HG03135 (cell line): ENCODE measurements around the gene APH1B.
"Not testable (repeated sequence)": the region's sequence is repeated elsewhere in the genome, so short reads cannot be mapped to it uniquely, and the experiment has no call there.

Source experiments
- ATAC-seq: cut with Tn5 transposase; IDR thresholded peaks from one replicate; pipeline ENCODE4 v1.9.1; 2021; ENCODE audit warnings: mild to moderate bottlenecking, moderate library complexity; ENCODE audit not compliant: unreplicated experiment

Gene APH1B

GRCh38 chr15:63327648-63328421 lies 50.4 kb downstream of the APH1B start:
- ATAC-seq, result no peak

GRCh38 chr15:63329567-63330350 lies 52.4 kb downstream of the APH1B start:
- ATAC-seq, result no peak

GRCh38 chr15:63330926-63331325 lies 53.5 kb downstream of the APH1B start:
- no peak for ATAC-seq

- ATAC-seq, result no peak
Observed at GRCh38 chr15:63331456-63331855, 54.1 kb downstream of the APH1B start.

GRCh38 chr15:63332367-63333124 lies 55.1 kb downstream of the APH1B start:
- no peak for ATAC-seq

GRCh38 chr15:63334821-63335220 lies 57.4 kb downstream of the APH1B start:
- no peak for ATAC-seq

- ATAC-seq, result no peak
Observed at GRCh38 chr15:63335543-63336240, 58.3 kb downstream of the APH1B start.

GRCh38 chr15:63337046-63337445 lies 59.6 kb downstream of the APH1B start:
- no peak for ATAC-seq

GRCh38 chr15:63338170-63338569 lies 60.8 kb downstream of the APH1B start:
- ATAC-seq, result no peak

- ATAC-seq, result no peak
Observed at GRCh38 chr15:63339006-63339766, 61.8 kb downstream of the APH1B start.

GRCh38 chr15:63339836-63340235 lies 62.4 kb downstream of the APH1B start:
- no peak for ATAC-seq

- ATAC-seq, result no peak
Observed at GRCh38 chr15:63340353-63340752, 62.9 kb downstream of the APH1B start.

- ATAC-seq, result no peak
Observed at GRCh38 chr15:63340878-63341277, 63.5 kb downstream of the APH1B start.

GRCh38 chr15:63341898-63342297 lies 64.5 kb downstream of the APH1B start:
- ATAC-seq, result no peak

- not testable (repeated sequence) for ATAC-seq
Observed at GRCh38 chr15:63342996-63343562, 65.7 kb downstream of the APH1B start.

- no peak for ATAC-seq
Observed at GRCh38 chr15:63344731-63345390, 67.5 kb downstream of the APH1B start.

- ATAC-seq, result no peak
Observed at GRCh38 chr15:63345391-63345752, 68.0 kb downstream of the APH1B start.

GRCh38 chr15:63347074-63347857 lies 69.9 kb downstream of the APH1B start:
- no peak for ATAC-seq

- no peak for ATAC-seq
Observed at GRCh38 chr15:63348392-63348791, 71.0 kb downstream of the APH1B start.
